Measurements from ENCODE around the gene GLRX3.
"Not testable (repeated sequence)": the region's sequence is repeated elsewhere in the genome, so short reads cannot be mapped to it uniquely, and the experiment has no call there.

The GLRX3 gene

DNA sequence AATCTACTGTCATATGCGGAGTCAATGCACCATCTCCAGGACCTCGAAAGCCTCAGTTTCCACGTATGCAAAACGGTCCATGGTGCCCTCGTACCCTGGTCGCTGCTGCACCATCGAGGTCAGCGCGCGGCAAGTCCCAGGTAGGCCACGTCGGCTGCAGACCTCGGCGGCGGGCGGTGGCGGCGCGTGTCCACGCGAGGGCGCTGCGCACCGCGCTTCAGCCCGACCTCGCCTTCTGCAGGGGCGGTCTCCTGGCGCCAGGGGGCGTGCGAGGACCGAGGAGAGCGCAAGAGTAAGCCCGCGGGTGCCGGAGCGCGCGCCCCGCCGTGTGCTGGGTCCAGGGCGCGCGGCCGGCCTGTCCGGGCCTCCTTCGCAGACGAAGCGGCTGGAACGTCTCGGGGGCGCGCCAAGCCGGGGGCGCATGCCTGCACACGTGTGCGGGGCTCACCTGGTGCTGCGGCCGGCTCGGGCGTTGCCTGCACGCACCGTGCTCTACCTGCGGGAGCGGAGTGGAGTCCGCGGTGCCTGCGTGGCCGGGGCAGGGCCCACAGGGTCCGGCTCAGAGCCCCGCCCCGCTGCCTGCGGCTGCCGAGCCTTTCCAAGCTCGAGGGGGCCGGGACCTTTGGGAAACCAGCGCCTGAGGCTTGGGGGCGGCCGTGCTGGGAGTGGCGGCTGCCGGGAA lies 54.0 kb downstream of the GLRX3 start:
- peak; percentile 93 for DNase-seq

DNA sequence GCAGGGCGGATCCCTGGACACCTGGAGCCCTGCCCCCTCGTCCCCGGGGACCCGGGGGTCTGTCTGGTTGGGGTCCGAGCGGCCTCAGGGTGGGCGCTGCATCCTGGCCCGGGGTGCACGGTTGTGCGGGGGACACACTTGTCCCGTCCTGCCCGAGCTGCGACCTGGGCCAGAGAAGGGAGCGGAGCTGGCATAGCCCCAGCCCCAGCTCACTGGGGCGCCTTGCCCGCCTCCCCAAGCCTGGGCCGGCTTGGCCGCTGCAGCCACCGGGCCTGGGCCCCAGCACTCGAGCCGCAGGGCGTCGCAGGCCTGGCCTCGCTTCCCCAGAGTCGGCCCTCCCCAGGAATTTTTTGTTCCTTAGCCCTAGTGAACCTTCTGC lies 54.5 kb downstream of the GLRX3 start:
- no peak for DNase-seq

DNA sequence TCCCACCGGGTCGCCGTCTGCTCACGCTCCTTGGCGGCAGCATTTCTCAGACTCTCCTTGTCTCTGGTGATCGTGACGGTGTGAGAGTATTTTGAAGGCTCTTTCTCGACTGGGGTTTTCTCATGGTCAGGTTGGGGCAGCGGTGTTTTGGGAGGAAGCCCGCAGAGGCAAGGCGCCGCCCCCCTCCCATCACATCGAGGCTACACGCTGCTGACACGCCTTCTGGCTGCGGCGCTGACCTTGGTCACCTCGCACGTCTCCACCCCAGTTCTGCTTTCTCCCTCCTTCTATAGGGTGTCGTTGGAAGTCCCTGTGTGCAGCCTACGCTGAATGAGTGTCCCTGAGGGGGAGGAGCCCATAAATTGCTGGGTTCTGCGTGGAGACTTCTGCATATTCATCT lies 55.2 kb downstream of the GLRX3 start:
- DNase-seq: no peak

DNA sequence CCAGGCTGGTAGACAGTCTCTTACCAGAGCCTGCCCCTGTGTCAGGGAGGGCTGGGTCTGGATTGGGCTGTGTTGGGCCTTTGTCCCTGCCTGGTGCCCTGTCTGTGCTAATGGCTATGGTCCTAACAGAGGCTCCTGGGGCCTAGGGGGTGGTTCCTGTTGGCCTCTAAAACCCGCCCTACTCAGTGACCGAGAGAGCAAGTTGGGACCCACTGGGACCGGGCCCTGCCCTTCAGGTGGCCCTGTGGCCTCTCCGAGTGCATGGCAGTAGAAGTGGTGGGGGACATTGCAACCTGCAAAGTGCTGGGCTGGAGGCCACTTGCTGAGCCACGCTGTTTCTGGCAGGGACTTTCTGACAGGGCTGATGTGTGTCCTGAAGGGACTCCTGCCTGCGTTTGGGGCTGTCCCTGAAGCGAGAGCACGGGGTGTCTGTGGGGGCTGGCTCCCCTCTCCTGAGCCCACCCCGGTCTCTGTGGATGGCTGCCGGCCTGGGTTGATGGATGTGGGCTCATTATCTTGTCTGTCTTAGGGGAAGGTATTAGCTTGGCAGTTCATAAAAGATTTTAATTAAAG lies 56.2 kb downstream of the GLRX3 start:
- DNase-seq: no peak

DNA sequence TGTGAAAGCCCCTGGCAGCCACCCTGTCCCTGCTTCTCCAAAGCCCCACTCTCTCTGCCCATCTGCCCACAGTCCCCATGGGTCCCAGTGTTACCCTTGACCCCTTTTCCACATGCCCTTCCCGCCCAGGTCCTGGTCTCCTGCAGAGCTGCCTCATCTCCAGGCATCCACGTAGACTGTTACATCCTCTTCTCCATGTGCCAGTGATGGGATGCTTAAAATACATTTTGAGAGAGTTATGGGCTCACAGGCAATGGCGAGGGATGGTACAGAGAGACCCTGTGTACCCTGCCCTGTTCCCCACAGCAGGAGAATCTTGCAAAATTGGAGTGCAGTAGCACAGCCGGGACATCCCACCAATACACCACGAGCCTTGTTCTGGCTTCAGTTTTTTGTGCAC lies 56.8 kb downstream of the GLRX3 start:
- DNase-seq: no peak

DNA sequence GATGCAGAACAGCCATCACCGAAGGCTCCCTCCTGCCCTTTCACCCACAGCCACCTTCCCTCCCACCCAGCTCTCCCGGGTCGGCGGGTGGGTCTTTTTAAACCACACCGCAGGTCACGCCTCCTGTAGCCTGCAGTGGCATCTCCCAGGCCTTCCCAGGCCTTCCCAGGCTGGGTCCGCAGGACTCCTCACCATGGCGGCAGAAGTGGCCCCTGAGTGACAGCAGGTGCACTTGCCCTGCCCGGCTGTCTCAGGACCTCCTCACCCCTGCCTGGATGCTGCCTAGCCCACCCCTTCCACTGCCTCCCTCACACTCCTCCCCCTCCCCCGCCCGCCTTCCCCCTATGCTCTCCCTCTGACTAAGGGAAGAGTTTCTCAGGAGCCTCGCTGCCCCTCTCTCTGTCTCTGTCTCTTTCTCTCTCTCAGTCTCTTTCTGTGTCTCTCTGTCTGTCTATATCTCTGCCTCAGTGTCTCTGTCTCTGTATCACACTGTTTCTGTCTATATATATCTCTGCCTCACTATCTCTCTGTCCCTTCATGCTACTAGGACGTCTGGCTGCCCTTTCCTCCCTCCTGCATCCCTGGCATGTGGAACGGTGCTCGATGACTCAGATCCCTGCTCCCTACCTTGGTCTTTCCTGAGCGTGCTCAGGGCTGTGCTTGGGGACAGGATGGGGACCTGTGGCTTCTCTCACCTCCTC lies 57.5 kb downstream of the GLRX3 start:
- DNase-seq: no peak

DNA sequence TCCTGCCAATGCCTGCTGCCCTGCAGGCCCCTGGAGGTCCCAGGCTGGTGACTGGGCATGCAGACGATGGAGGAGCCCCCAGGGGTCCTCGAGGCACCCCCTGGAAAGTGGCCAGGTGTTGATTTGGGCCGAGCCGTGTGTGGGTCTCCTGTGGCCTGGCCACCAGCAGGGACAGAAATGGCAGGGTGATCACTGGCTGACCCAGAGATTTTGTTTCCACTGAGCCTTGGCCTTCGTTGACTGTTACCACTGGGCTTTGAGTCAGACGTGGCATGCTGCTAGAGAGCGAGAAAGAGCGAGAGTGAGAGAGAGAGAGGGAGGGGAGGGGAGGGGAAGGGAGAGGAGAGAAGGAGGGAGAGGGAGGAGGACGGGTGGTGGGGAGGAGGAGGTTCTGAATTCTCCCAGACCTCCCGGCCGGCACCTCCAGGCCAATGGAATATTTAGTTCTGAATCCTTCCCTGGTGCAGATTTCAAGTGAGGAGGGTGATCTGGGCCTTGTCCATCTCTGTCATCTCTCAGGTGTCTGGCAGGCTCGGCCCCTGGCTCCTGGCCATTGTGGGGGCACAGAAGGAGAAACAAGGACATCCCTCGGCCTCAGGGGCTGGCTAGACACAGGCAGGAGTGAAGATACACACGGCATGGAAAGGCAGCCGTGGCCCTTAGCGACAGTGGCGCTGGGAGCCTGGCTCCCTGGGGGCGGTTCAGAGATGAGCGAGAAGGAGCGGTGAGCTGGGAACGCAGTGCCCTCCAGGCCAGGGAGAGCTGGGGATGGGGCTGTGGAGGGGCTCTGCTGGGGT lies 58.2 kb downstream of the GLRX3 start:
- no peak for DNase-seq

DNA sequence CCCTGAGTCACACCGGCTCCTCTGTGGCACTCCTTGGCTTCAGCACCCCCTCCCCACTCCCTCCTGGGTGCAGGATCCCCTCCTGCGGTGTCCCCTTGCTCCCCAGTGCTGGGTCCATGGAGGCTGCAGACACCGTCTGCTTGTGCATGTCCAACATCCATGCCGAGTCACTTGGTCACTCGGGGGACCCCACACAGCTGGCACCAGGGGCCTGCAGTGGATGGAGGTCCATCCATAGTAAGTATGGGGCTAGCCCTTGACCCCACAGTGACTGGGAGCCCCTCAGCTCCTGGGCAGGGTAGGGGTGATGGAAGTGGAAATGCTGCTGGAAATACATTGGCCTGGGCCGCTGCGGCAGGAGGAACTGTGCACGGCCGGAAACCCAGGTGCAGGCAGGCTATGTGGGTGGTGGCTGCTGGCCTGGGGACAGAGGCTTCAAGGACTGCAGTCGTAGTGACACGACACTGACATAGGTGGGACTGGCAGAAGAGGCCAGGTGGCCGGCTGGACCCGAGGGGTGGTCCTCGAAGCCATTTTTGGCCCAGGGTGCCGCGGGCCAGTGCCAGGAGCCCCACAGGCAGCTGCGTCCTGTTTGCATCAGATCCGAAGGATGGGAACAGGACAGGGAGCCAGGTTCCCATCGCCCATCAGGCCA lies 58.9 kb downstream of the GLRX3 start:
- DNase-seq: no peak

DNA sequence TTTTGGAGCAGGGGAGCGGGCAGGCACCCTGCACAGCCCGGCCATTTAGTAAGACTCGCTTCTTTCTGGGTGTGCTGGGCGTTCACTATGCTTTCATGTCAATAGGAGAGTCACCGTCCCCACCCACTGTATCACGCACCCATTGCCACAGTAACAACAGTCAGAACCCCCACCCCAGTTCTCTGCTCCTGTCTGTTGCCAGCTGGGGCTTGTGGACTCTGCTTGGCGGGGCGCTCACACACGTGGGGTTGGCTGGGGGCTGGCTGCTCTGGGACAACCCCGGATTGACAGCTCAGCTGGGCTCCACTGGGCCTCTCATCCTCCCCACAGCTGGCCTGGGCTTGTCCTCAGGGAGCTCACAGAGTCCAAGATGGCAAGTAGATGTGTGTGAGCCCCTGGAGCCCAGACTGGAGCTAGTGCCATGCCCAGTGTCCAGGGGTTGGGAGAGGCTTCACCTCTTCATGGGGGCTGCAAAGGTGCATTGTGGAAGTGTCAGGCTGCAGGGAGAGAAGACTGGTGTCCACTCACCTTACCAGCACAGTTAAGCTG lies 59.6 kb downstream of the GLRX3 start:
- DNase-seq: no peak

DNA sequence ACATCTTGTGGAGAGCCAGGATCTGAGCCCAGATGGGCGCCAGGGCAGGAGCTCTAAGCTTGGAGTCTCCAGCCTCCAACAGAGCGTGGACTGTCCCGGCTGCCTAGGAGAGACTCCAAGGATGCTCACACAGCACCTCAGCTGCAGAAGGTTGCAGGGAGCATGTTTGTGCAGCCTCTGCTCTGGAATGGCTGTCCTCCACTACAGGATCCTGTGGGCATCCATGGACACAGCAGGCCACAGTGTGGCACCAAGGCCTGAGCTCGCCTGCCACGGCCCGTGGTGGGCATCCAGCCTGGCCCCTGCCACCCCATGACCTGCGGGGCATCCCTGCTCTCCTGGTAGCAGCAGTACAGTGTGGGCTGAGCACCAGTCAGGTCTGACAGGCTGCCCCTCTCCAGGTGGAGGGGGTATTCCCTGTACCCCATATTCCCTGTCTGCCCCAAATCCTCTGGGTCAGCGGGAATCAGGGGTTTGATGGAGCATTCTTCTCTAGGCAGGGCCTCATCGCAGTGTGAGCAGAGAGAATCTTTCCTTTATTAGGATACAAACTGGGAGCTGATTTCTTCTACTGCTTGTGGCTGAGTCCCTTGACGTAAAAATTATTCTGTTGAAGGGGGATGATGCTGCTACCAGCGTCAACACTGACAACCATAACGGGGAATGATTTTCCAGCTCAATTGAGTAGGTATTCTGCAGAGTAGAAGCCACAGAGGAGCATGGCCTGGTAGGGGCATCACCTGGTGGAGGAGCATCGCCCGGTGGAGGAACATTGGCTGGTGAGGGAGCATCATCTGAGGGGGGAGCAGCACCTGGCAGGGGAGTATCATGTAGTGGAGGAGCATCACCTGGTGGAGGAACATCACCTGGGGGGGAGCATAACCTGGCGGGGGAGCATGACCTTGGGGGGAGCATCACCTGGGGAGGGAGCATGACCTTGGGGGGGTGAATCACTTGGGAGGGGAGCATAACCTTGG lies 60.6 kb downstream of the GLRX3 start:
- no peak for DNase-seq

DNA sequence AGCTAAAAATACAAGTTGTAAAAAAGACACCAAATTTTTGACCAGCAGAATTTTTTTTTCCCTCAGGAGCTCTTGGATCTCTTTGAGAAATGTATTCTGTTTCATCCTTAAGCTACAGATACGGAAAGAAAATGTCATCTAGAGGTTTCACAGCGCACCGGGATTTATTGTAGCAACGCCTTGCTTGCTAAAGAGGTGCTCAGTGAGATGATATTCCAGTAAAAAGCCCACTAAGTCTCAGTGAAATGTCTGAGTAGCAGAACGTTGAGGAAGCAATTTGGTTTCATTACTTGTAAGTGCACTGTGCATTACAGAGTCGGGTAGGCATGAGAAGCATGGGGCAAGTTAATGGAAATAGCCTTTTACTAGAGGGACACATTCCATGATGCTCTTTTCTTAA lies 62.5 kb downstream of the GLRX3 start:
- no peak for DNase-seq

DNA sequence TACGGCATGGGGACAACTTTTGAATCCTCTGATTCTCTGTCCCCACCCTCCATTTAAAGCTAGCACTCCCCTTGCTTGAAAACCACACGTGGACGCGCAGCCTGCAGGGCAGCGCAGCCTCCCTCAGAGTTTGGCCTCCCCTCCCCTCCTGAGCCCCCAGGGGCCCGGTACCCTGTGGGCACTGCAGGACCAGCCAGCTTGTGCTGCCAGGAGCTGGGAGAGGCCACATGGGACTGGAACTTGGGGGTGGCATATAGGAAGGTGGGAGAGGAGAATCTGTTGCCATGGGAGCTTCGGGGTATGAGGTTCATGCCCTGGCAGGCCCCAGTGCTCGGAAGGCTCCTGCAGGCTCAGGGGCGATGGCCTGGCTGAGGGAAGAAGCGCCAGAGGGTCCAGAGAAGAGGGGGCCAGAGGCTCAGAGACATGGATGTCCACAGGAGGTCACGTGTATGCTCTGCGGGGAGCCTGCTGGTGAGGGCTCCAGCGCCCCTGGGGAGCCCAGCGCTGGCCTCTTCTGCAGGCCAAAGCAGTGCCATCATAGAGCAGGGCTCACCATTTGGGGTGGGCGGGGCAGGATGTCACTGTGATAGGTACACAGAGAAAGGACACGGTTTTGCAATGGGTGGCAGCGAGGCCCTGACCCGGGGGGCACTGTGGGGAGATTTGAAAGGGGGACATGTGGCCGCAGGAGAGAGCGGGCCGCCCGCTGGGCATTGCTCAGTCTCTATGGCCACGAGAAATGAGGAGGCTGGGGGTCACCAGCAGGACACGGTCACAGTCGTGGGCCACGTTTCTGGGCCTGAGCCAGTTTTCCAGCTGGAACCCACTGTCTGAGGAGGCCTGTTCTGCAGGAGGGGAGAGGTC lies 64.2 kb downstream of the GLRX3 start:
- no peak for DNase-seq

DNA sequence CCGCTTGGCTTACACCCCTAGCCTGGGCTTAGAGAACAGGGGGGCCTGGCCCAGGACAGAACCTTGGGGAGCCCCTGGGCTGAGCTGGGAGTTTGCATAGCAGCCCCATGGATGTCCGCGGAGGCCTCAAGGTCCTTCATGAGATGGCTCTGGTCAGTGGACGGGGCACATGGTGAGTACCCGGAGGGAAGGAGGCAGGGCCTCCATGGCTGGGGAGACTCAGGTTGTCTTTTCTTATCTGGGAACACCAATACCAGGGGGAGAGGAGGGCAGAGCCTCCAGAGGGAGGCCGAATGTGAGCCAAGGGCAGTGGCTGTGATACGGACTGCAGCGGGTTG lies 64.8 kb downstream of the GLRX3 start:
- no peak for DNase-seq

DNA sequence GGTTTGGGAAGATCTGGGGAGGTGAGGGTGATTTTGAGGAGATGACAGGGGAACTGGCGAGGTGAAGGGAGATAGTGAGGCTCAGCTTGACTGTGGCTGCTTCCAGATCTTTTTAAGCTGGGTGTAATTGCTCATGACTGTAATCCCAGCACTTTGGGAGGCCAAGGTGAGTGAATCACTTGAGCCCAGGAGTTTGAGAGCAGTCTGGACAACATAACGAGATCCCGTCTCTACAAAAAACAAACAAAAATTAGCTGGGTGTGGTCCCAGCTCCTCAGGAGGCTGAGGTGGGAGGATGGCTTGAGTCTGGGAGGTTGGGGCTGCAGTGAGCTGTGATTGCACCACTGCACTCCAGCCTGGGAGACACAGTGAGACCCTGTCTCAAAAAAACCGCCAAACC lies 66.0 kb downstream of the GLRX3 start:
- not testable (repeated sequence) for DNase-seq

DNA sequence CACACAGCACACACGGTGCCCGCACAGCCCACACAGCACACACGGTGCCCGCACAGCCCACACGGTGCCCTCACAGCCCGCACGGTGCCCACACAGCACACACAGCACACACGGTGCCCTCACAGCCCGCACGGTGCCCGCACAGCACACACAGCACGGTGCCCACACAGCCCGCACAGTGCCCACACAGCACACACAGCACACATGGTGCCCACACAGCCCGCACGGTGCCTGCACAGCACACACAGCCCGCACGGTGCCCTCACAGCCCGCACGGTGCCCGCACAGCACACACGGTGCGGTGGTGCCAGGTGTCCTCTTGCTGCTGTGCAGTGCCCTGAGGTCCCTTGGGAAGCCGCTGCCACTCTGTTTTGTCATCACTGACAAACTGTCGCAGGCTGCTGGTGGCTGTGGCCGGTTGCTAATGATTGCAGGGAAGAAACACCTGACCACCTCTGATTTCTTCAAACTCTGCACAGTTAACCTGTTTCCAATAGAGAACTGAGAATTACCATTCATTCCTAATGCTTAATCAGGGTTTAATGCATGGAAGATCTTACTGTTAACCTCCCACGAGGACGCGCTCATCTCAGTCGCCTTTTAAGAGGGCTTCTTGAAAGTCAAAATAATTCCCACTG lies 66.9 kb downstream of the GLRX3 start:
- DNase-seq: no peak

DNA sequence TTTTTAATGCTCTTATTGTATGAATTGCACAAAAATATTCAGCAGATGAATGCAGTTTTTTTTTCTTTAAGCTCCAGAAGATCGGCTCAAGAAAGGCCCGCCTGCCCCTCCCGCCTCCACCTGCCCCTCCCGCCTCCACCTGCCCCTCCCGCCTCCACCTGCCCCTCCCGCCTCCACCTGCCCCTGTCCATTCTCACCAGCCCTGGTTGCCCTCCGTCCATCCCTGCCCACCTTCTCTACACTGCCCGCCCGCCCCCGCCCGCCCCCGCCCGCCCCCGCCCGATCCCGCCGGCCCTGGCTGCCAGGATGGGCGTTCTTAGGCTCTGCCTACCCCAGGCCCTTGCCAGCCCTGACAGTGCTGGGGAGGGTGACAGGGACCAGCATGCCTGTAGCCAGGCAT lies 67.4 kb downstream of the GLRX3 start:
- no peak for DNase-seq

DNA sequence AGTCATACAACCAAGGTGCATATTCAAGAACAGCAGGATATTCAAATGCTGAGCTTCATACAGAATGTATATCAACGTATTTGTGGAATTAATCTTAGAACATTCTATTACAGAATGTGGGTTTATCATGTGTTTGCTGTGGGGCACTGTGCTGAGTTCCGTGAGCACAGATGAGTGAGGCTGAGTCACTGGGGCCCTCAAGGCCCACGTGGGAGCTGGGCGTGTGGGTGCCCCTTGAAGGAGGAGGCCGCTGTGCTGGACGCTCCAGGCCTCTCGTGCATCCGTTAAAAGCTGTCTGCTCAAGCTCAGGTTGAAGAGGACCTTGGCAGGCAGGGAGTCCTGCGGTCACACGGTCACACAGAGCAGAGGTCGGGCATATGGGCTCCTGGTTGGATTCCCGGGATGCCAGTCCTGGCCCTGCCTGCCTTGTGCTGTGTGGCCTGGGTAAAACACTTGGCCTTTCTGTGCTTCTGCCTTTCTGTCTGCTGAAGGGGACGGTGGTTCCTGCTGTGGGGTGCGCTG lies 70.1 kb downstream of the GLRX3 start:
- DNase-seq: no peak

DNA sequence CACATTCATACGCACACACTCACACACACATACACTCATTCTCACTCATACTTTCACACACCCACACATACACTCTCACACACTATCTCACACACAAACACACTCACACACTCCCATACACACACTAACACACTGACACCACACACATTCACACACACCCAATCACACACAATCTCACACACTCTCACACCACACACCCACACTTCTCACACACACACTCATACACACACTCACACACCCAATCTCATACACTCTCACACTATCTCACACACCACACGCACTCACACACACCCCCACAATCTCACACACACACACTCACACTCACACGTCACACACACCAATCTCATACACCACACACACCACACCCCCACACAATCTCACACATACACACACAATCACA lies 71.0 kb downstream of the GLRX3 start:
- no peak for DNase-seq

DNA sequence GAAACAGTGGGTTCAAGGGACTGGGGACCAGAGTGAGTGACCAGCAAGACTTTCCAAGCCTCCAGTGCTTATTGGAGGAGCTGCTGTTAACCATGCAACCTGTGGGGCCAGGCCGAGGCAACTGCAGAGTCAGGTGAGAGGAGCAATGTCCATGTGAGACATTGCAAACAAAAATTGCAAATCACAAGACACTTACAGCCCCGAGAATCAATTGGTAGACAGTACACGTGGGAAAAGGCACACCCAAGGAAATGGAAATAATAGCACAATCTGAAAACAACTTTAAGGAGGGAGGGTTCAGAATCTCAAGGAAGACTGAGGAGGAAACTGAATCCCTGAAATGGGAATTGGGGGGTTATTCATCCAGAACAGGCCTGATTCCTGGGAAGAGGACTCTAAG lies 72.6 kb downstream of the GLRX3 start:
- DNase-seq: no peak

DNA sequence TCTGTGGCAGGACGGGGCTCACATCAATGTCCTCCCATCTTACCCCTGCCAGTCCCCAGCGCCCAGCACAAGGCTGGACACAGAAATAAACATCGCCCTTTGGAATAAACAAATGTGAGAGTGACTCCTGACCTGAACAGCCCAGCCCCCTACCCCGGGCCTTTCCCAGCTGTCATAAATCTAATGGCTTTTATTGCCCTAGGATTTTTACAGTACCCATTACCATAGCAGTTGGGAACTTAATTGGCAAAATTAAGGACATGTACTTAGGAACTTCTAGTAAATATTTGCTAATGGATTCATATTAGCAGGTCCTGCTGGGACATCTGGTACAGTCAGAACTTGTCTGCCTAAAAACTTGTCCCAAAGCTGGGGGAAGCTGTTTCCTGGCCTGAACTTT lies 76.6 kb downstream of the GLRX3 start:
- no peak for DNase-seq

All from femur (tissue), 1 donor.